Activated CD8-positive, alpha-beta T cell treated with anti-CD3 and anti-CD28 coated beads for 36 hours (primary cell): Measurements from ENCODE around the gene PPP1R7. TPM values are rescaled to one million over a fixed set of nuclear protein-coding genes. Genes with fewer than 3 reads are reported as not detected.

Experiments
- ATAC-seq: fragments of 200-7000 bp; cut with Tn5 transposase; one replicate; pipeline ENCODE4 v1.10.0; 2021; ENCODE audit warnings: mild to moderate bottlenecking, moderate library complexity
- CTCF ChIA-PET: fragments of 350-600 bp; sonication (Branson Sonifier 250); formaldehyde crosslinking; loops from one replicate; lab custom pipeline; 2021; ENCODE audit warnings: antibody characterized with exemption; lab: Charles Lee
- POLR2A ChIA-PET: fragments of 350-600 bp; sonication (Branson Sonifier 250); formaldehyde crosslinking; loops from one replicate; lab custom pipeline; 2021; ENCODE audit warnings: antibody characterized with exemption; lab: Charles Lee
- DNase-seq: peaks from one replicate; pipeline ENCODE4 v3.0.0-alpha.2; 2020
- H3K27ac Mint-ChIP-seq: one replicate; pipeline ENCODE4 v1.8.0; 2021; ENCODE audit warnings: mild to moderate bottlenecking, mixed read lengths
- H3K27me3 Mint-ChIP-seq: one replicate; pipeline ENCODE4 v1.8.0; 2021; ENCODE audit warnings: mixed read lengths
- H3K36me3 Mint-ChIP-seq: one replicate; pipeline ENCODE4 v1.8.0; 2021; ENCODE audit warnings: low read depth, mixed read lengths
- H3K4me1 Mint-ChIP-seq: one replicate; pipeline ENCODE4 v1.8.0; 2021; ENCODE audit warnings: low read depth, mixed read lengths
- H3K4me3 Mint-ChIP-seq: one replicate; pipeline ENCODE4 v1.8.0; 2021; ENCODE audit warnings: mild to moderate bottlenecking, moderate library complexity, mixed read lengths
- H3K9me3 Mint-ChIP-seq: one replicate; pipeline ENCODE4 v1.8.0; 2021; ENCODE audit warnings: mixed read lengths
- intact Hi-C: fragments of 100-400 bp; cut with micrococcal nuclease; formaldehyde crosslinking; loops from one replicate; pipeline ENCODE4 v1.10.0; 2022
- total RNA-seq, 2 experiments: library from RNA; stranded (reverse); gene quantifications; one replicate each; pipeline ENCODE4 v1.2.3, GENCODE V29; 2021
- TF ChIP-seq, protein P1 (sequence below): fragments of 200-600 bp; IDR thresholded peaks from one replicate; pipeline ENCODE4 v1.8.0; 2022; ENCODE audit warnings: antibody characterized with exemption, mild to moderate bottlenecking

Gene PPP1R7
- total RNA-seq, 2 experiments from 2014 or later: 82.9 to 88.7 TPM

DNA sequence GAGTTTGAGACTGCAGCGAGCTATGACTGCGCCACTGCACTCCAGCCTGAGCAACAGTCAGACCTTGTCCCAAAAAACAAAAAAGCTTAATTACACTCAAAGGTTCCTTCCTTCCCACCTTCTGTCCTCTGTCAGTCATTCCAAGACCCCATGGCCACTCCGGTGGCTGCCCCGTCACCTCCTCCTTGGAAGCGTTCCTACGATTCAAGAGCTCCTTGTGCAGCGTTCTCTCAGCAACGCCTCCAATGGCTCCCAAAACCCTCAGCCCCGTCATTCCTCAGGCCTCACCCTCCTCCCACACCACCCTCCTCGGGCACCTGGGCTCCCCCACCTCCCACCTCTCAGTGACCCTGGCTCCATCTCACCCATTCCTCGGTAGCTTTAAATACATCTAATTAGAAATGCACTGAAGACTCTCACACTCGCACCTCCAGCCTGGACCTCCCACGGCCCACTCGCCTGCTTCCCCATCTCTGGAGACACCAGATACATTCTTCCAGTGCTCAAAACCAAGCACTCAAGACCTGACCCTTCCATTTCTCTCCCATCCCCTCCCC is 9.0 kb upstream of the PPP1R7 start:
- peaks cover 17% of the 10 kb centered on the region for H3K36me3 Mint-ChIP-seq
- POLR2A ChIA-PET: interaction anchor here (1.2 kb wide), 1 partner anchor 10 kb away, joined by 4 read pairs; no protein-coding TSS in a partner anchor
- H3K27ac Mint-ChIP-seq: no peak overlapping the region
- CTCF ChIA-PET: no interaction called here
- H3K9me3 Mint-ChIP-seq: no peaks in the 10 kb centered on the region
- DNase-seq: no peak
- intact Hi-C loops: loop anchor here (10.0 kb wide), 1 partner anchor 56 kb away; no protein-coding TSS in a partner anchor
- H3K4me3 Mint-ChIP-seq: no peak overlapping the region
- no peak for ATAC-seq
- H3K27me3 Mint-ChIP-seq: no peaks in the 10 kb centered on the region
- TF ChIP-seq, protein P1, sequence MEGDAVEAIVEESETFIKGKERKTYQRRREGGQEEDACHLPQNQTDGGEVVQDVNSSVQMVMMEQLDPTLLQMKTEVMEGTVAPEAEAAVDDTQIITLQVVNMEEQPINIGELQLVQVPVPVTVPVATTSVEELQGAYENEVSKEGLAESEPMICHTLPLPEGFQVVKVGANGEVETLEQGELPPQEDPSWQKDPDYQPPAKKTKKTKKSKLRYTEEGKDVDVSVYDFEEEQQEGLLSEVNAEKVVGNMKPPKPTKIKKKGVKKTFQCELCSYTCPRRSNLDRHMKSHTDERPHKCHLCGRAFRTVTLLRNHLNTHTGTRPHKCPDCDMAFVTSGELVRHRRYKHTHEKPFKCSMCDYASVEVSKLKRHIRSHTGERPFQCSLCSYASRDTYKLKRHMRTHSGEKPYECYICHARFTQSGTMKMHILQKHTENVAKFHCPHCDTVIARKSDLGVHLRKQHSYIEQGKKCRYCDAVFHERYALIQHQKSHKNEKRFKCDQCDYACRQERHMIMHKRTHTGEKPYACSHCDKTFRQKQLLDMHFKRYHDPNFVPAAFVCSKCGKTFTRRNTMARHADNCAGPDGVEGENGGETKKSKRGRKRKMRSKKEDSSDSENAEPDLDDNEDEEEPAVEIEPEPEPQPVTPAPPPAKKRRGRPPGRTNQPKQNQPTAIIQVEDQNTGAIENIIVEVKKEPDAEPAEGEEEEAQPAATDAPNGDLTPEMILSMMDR: no peak
- peaks cover 2% of the 10 kb centered on the region for H3K4me1 Mint-ChIP-seq

DNA sequence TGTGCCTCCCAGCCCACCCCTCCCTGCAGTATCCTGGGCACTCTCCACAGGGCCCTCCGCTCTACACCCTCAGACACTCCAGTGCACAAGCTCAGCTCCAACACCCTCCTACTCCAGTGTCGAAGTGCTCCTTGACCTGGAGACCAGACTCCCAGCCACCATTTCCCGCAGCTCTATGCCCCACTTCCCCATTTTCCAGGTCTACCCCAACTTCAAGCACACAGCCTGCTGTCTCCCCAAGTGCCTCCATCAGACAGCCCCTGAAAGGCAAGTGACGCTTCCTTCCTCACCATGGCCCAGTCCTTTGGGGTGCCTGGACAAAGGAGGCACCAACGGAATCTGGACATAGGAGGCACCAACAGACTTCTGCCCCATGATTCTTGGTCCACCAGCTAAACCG is 8.2 kb upstream of the PPP1R7 start:
- TF ChIP-seq, protein P1: no peak

DNA sequence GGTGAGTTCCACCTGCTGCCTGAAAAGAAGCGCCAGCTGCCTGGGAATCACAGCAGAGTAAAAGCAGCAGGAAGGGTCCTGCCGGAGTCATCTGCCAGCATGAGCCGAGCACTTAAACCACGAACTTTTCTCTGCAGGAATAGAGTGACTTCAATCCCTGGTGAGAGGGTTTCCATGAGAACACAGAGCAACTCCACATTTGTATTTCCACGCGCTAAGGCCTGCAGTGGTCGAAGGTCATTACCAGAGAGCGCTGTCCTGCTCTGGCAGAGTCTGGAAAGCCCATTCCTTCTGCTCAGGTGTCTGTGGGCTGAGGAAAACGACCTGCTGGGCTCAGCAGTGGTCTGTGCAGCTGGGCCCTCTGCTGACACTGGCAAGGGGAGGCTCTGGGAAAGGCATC is 7.7 kb upstream of the PPP1R7 start:
- no peak overlapping the region for H3K27ac Mint-ChIP-seq
- H3K36me3 Mint-ChIP-seq: peaks cover 17% of the 10 kb centered on the region
- POLR2A ChIA-PET: interaction anchor here (0.9 to 1.1 kb wide), 3 partner anchors 13 to 96 kb away, joined by 3 read pairs; no protein-coding TSS in a partner anchor
- CTCF ChIA-PET: interaction anchor here (1.4 kb wide), 1 partner anchor 291 kb away, joined by 3 read pairs; no protein-coding TSS in a partner anchor
- no peak overlapping the region for H3K4me3 Mint-ChIP-seq
- no peak for ATAC-seq
- no peak for DNase-seq
- TF ChIP-seq, protein P1: no peak
- intact Hi-C loops: loop anchor here (10.0 kb wide), 1 partner anchor 58 kb away; no protein-coding TSS in a partner anchor
- H3K27me3 Mint-ChIP-seq: no peaks in the 10 kb centered on the region
- peaks cover 9% of the 10 kb centered on the region for H3K4me1 Mint-ChIP-seq
- no peaks in the 10 kb centered on the region for H3K9me3 Mint-ChIP-seq

More for the DNA sequence above, 8.2 kb upstream of the PPP1R7 start:
- H3K27ac Mint-ChIP-seq: no peak overlapping the region
- no peaks in the 10 kb centered on the region for H3K9me3 Mint-ChIP-seq
- intact Hi-C loops: loop anchor here (10.0 kb wide), 1 partner anchor 57 kb away; no protein-coding TSS in a partner anchor
- peaks cover 17% of the 10 kb centered on the region for H3K36me3 Mint-ChIP-seq
- POLR2A ChIA-PET: interaction anchor here (1.2 kb wide), 1 partner anchor 10 kb away, joined by 4 read pairs; no protein-coding TSS in a partner anchor
- CTCF ChIA-PET: no interaction called here
- peaks cover 9% of the 10 kb centered on the region for H3K4me1 Mint-ChIP-seq
- H3K27me3 Mint-ChIP-seq: no peaks in the 10 kb centered on the region
- H3K4me3 Mint-ChIP-seq: no peak overlapping the region
- DNase-seq (no peak), ATAC-seq (no peak)

DNA sequence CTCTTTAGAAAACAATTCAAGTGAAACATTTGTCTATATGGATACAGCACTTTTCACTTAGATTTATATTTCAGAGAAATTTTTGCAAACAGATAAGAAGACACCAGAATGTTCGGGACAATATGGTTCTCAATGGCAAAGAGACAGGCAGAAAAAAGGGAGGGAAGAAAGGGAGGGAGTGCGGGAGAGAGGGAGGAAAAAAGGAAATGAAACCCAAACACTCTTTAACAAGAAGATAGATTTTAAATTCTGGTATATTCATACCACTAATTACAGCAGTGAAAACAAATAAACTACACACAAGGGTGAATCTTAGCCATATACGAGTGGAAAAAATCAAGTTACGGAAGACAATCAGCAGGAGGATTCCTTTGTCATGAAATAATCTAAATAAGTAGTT is 4.0 kb upstream of the PPP1R7 start:
- Mint-ChIP-seq H3K4me1 (peaks cover 23% of the 10 kb centered on the region), H3K27me3 (no peaks in the 10 kb centered on the region), H3K4me3 (no peak overlapping the region), H3K9me3 (no peaks in the 10 kb centered on the region), H3K36me3 (peaks cover 6% of the 10 kb centered on the region), H3K27ac (no peak overlapping the region)
- intact Hi-C loops: loop anchor here (5.0 to 10.0 kb wide), 2 partner anchors 39 to 61 kb away; no protein-coding TSS in a partner anchor
- ATAC-seq: no peak
- DNase-seq: no peak
- TF ChIP-seq, protein P1: no peak
- ChIA-PET CTCF (interaction anchor here (1.5 kb wide), 1 partner anchor 68 kb away, joined by 6 read pairs; no protein-coding TSS in a partner anchor), POLR2A (interaction anchor here (0.9 to 1.1 kb wide), 2 partner anchors 33 to 205 kb away, joined by 3 read pairs; no protein-coding TSS in a partner anchor)

DNA sequence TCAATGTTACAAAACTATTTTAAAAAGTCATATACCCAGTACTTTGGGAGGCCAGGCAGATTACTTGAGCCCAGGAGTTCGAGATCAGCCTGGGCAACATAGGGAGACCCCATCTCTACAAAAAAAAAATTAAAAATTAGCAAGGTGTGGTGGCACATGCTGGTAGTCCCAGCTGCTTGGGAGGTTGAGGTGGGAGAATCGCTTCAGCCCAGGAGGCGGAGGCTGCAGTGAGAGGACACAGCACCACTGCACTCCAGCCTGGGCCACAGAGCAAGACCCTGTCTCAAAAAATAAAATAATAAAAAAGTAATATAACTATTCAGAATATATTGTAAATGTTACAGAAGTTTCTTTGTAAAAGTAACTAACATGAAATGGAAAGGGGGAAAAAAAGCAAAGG is 2.9 kb upstream of the PPP1R7 start:
- Mint-ChIP-seq H3K36me3 (peaks cover 4% of the 10 kb centered on the region), H3K4me3 (no peak overlapping the region), H3K4me1 (peaks cover 34% of the 10 kb centered on the region), H3K27ac (no peak overlapping the region), H3K9me3 (no peaks in the 10 kb centered on the region), H3K27me3 (no peaks in the 10 kb centered on the region)
- ATAC-seq (no peak), DNase-seq (no peak)
- TF ChIP-seq, protein P1: no peak
- intact Hi-C loops: loop anchor here (5.0 to 10.0 kb wide), 2 partner anchors 40 to 63 kb away; no protein-coding TSS in a partner anchor
- POLR2A ChIA-PET: no interaction called here
- CTCF ChIA-PET: interaction anchor here (0.9 to 1.2 kb wide), 2 partner anchors 69 kb away, joined by 3 to 8 read pairs; no protein-coding TSS in a partner anchor
